GM21528 (cell line): Measurements from ENCODE around the gene ARL10.
"Not testable (repeated sequence)": the region's sequence is repeated elsewhere in the genome, so short reads cannot be mapped to it uniquely, and the experiment has no call there.

Experiments used
- ATAC-seq: cut with Tn5 transposase; IDR thresholded peaks from one replicate; pipeline ENCODE4 v1.9.1; 2021; ENCODE audit warnings: mild to moderate bottlenecking, moderate library complexity; ENCODE audit not compliant: unreplicated experiment, low FRiP score

The ARL10 gene

DNA sequence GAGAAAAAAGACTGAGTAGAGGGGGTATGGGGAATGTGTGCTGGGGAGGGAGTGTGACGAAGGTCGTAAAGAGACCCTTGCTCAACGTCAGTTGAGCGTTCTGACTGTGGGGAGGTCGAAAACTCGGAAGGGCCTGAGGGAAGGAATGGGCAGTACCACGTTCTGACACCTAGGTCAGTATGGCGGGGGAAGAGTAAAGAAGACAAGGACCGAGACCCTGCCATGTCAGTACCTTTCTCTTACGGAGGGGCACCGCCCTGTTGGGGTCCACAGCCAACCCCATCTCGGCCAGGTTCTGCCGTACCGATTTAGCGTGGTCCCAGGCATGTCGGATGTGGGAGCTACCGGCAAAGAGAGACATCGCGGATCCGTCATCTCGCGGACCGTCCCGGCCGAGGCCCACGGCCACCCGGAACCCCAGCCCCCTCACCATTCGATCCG, 22.7 kb downstream of the ARL10 start:
- ATAC-seq, result peak; percentile 5

DNA sequence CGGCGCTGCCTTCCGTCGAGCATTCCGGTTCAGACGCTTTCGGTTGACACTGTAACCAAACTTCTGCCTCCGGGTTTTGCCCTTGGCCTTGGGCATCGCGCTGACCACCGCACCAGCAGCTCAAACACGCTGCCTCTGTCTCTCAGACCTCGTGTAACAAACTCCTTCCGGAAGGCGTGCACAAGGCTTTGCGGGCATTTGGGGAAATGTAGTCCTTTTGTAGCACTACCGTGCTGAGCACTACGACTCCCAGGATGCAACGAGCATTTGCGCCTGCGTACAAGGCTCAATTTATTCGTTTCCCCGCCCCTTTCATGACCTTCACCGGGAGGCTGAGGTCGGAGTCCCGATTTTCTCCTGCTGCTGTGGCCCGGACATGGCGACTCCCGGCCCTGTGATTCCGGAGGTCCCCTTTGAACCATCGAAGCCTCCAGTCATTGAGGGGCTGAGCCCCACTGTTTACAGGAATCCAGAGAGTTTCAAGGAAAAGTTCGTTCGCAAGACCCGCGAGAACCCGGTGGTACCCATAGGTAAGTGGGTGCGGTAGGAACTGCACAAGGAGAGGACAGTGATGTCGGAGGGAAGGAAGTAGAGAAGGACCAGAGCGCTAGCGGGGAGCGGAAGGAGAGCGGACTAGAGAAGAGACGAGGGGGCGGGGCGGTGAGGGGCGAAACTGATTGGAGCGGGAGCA, 23.3 kb downstream of the ARL10 start, which contains the start of the genes HIGD2A and NOP16:
Gene HIGD2A (plus strand): TSS at position 308 of the 691 bp plus-strand sequence. CDS start 69 bp downstream, at position 377.
Gene NOP16 (minus strand): TSS at position 155 of the 691 bp plus-strand sequence. CDS start 59 bp downstream, at position 96.
- ATAC-seq, result peak; percentile 86

GRCh38 chr5:176389135-176390123, 24.1 kb downstream of the ARL10 start:
- peak; percentile 45 for ATAC-seq

DNA sequence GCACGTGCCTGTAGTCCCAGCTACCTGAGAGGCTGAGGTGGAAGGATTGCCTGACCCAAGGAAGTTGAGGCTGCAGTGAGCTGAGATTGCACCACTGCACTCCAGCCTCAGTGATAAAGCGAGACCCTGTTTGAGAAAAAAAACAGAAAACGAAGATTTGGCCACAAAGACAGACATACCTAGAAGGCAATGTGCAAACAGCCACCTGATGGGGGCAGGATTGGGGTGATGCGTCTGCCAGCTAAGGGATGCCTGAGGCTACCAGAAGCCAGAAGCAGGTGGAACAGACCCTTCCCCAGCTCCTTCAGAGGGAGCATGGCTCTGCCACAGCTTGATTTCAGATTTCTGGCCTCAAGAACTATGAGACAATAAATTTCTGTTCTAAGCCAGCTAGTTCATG, 26.2 kb downstream of the ARL10 start:
- no peak for ATAC-seq

DNA sequence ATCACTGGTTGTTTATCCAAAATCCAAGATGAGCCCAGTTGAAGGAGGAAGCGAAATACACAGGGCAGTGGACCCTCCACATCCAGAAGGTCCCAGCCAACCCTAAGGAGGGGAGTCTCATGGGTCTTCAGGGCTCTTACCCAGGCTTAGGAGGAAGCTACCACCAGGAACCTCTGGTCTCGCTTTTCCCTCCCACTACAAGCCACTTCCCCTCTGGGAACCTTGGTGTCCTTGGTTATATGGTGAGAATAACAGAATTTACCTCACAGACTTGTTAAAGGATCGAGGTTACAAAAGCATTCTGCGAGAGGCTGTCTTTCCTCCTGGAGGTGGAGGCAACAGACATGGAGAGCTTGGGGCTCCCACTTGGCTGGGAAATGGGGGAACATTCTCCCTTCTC, 26.7 kb downstream of the ARL10 start:
- no peak for ATAC-seq

GRCh38 chr5:176392526-176392925, 27.2 kb downstream of the ARL10 start:
- ATAC-seq, result no peak

GRCh38 chr5:176394096-176394495, 28.8 kb downstream of the ARL10 start:
- no peak for ATAC-seq

GRCh38 chr5:176394881-176395675, 29.8 kb downstream of the ARL10 start:
- no peak for ATAC-seq

DNA sequence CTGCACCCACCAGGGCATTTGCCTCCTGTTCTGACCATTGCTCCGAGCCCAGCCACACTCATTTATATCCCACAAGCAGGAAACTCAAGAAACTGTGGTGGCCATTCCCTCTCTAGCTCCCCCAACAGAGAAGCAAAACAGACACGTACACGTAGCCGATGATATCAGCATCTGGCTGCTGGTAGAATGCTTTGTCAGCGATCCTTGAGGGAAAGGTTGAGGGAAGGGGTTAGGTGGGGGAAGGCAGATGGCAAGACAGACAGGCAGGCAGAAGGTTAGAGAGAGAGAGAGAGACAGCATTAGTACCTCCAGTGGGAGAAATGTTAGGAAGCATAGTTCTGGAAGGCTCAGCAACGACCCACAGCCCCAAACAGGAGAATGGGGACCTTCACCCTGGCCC, 31.0 kb downstream of the ARL10 start:
- no peak for ATAC-seq

DNA sequence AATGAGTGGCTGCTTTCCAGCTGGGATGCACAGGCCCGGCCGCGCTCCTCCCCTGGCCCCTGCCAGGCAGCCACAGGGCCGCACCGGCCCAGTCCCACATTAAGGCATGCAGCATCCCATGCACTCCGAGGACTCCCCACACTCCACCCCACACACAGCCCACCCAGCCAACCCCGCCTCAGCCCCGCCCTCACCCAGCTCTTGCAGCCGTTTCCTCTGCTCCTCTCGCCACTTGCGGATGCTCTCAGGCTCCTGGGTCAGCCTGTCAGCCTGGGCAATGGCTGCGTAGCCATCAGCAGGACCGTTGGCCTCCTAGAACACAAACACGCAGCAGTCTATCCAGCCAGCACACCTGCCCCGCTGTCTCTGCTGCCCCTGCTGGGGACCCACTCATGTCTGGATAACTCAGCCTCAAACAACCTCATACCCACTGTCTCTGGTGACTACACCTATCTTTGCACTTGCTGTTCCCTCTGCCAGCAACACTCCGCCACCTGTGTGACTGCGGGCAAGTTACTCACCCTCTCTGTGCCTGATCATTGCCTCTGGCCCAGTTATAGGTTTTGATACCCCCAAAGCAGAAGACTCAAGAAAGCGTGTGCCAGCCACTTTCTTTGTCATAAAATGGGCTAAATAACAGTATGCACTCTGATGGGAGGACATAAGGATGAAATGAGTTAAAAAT, 32.6 kb downstream of the ARL10 start:
- no peak for ATAC-seq

DNA sequence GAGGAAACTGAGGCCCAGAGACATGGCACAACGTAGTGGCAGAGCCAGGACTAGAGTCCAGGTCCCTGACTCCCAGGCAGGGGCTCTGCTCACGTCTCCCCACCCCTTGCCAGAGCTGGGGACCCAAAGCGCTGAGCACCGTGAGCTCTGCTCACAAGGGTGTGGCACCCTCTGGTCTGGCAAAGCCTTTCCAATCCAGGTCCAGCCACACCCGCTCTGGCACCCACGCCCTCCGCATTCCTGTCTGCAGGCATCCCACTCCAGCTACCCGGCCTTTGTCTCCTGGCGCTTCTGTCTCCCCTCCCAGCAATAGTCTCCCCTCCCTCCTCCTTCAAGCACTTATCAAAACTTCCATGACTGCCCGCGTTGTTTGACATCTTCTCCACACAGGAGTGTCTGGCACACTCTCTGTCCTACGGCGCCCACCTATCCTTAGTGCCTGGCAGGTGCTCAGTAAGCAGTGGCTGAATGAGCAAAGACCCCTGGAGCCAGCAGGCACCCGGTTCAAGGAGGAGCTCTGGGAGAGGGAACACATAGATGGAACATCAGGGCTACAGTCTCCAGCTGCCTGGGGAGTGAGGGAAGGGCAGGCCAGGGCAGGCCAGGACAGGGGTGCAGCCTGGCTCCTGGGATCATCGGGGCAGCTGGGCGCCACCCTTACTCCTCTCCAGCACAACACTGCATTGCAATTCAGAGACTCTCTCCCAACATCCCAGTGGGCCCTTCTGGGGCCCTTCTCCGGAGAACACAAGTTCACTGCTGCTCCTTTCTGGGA, 35.3 kb downstream of the ARL10 start:
- ATAC-seq, result no peak

- ATAC-seq, result no peak
Observed at GRCh38 chr5:176401281-176402205, 36.3 kb downstream of the ARL10 start.

DNA sequence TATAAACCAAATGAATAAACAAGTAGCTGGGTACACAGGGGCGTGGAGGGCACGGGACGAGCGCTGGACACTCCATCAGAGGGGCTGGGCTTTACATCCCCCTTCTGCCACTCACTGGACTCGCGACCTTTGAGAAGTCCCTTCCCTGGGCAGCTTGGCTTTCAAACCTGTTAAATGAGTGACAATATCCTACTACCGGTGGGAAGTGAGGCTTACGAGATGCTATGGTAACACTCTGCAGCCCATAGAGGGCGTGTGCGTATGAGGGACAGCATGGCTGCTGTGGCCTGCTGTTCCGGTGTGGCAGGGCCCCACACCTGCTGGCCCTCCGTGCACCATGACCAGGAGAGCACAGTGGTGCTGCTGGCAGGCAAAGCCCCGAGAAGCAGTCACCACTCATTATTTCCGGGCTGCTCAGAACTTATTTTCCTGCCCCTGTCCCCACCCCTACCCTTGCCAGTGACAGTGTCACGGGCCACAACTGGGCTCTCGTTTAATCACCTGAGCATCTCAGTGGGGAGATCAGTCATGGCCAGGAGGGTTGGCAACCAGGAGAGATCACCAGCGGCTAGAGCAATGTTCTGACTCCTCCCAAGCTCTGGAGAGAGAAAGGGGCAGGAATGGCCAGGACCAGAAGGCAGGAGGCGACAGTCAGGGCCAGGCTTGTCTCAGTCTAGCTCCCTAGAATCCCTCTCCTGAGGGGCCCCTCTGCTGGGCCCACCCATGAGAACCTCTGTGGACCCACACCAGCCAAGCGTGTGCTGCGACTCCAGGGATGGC, 40.6 kb downstream of the ARL10 start:
- ATAC-seq, result no peak

DNA sequence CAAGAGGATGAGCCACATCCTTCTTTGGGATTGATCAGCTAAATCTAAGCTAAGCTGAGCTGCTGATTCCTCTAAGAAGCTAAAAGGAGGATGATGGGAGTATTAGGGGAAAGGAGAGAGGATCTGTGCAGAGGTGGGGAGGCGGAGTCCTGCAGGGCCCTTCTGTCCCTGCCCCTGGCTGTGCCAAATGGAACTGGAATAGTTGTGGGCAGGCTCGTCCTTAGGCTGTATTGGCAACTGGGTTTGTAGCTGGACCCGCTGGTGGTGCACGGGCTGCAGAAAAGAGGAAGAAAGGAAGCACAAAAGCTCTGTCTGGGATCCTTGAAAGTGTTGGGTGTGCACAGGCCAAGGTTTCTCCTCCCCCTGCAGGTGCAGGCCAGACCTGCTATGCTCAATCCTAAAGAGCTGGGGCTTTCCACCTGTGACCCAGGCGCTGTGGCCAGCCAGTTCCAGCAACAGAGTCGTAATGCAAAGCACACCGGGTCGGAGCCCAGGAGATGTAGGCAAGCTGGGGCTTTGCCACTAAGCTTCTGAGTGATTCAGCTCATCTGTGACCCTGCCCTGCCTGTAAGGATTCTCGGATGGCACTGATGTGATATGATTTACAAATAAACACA, 41.3 kb downstream of the ARL10 start:
- no peak for ATAC-seq

- no peak for ATAC-seq
Observed at GRCh38 chr5:176407456-176408251, 42.4 kb downstream of the ARL10 start.

- ATAC-seq, result not testable (repeated sequence)
Observed at GRCh38 chr5:176408252-176408573, 42.9 kb downstream of the ARL10 start.
